AG04449 (cell line): Measurements from ENCODE around the gene SLC44A1.

Experiments used
- CTCF ChIA-PET: fragments of 350-600 bp; formaldehyde crosslinking; extraction: SDS; loops from one replicate; lab custom pipeline; 2021; ENCODE audit warnings: antibody characterized with exemption; lab: Yijun Ruan, JAX
- POLR2A ChIA-PET: fragments of 400-600, 350-600 bp; formaldehyde crosslinking; extraction: SDS; loops from one replicate; lab custom pipeline; 2020; ENCODE audit warnings: antibody characterized with exemption, inconsistent platforms; lab: Yijun Ruan, JAX
- DNase-seq: peaks from one replicate; pipeline ENCODE4 v3.0.0-alpha.2; 2010; ENCODE audit warnings: low read depth, low spot score
- H3K4me3 ChIP-seq: 2 replicates; pipeline ENCODE4 v1.5.1; 2011; ENCODE audit warnings: low read depth, mild to moderate bottlenecking, control low read depth, low read length
- TF ChIP-seq, protein P1 (sequence below): IDR thresholded peaks from one replicate; pipeline ENCODE4 v1.5.1; 2011; ENCODE audit warnings: mild to moderate bottlenecking, moderate library complexity, low read length, control low read depth, inconsistent platforms; ENCODE audit not compliant: insufficient read depth; ENCODE audit errors: missing control alignments

Gene SLC44A1

DNA sequence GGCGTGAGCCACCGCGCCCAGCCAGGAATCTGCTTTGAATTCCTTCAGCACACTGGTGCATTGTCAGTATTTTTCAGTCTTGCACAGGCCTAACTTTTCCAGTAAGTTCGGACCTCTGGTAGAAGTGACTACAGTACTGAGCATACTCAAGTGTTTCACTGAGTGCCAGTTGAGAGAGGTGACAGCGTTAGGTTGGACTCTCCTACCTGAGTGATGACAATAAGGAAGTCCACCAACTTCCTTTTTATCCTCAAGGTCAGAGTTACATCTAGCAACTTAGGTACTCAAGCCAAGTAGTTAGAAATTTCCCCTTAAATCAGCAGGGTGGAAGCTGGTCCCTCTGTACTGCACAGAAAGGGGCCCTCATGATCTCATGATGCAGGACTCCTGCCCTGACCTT lies 177.4 kb downstream of the SLC44A1 start:
- no peak overlapping the region for H3K4me3 ChIP-seq
- TF ChIP-seq, protein P1, sequence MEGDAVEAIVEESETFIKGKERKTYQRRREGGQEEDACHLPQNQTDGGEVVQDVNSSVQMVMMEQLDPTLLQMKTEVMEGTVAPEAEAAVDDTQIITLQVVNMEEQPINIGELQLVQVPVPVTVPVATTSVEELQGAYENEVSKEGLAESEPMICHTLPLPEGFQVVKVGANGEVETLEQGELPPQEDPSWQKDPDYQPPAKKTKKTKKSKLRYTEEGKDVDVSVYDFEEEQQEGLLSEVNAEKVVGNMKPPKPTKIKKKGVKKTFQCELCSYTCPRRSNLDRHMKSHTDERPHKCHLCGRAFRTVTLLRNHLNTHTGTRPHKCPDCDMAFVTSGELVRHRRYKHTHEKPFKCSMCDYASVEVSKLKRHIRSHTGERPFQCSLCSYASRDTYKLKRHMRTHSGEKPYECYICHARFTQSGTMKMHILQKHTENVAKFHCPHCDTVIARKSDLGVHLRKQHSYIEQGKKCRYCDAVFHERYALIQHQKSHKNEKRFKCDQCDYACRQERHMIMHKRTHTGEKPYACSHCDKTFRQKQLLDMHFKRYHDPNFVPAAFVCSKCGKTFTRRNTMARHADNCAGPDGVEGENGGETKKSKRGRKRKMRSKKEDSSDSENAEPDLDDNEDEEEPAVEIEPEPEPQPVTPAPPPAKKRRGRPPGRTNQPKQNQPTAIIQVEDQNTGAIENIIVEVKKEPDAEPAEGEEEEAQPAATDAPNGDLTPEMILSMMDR, result no peak
- ChIA-PET POLR2A (no interaction called here), CTCF (no interaction called here)
- DNase-seq, result no peak

DNA sequence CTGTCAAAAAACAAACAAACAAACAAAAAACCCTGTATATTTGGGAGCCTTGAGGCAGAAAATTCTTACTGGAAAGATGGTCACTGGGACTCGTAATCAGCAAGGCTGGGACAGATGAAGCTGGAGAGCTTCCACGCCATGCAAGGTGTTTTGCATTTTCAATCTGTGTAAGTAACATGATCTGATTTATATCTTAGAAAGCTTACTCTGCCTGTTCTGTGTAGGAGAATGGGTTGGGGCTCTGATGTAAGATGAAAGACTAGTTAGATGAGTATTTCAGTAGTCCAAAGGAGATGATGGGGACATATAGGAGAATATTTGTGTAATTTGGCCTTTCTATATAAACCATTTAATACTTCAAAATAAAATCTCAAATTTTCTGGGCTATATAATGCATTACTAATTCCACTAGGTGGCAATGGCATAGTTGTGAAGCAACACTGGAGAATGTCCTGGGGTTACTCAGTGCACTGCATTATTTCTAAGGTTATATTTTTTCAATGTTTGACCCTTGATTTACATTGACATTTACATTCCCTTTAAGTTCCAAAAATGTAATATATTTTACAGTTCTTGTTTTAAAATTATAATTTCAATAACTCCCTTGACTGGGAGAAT lies 181.5 kb downstream of the SLC44A1 start:
- POLR2A ChIA-PET, result no interaction called here
- no peak overlapping the region for H3K4me3 ChIP-seq
- DNase-seq, result no peak
- TF ChIP-seq, protein P1, result peak; percentile 28
- CTCF ChIA-PET, result interaction anchor here (0.6 to 2.1 kb wide), 13 partner anchors 9 to 634 kb away, joined by 3 to 6 read pairs (median 3); no protein-coding TSS in a partner anchor

DNA sequence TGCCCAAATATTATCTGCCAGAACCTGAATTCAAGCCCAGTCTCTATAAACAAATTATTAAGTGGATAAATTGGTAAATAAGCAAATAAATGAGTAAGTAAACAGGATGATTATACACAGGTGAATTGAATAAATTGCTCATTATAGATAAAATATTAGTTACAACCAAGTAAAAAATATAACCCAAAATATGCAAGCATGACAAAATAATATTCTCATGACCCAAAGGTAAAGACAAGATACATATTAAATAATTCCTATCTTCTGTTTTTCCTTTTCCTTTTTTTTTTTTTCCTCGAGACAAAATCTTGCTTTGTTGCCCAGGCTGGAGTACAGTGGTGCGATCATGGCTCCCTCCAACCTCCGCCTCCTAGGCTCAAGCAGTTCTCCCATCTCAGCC lies 182.2 kb downstream of the SLC44A1 start:
- ChIA-PET POLR2A (no interaction called here), CTCF (interaction anchor here (1.2 to 2.1 kb wide), 4 partner anchors 11 to 292 kb away, joined by 3 to 6 read pairs (median 6); no protein-coding TSS in a partner anchor)
- H3K4me3 ChIP-seq, result no peak overlapping the region
- TF ChIP-seq, protein P1, result no peak
- DNase-seq, result no peak

DNA sequence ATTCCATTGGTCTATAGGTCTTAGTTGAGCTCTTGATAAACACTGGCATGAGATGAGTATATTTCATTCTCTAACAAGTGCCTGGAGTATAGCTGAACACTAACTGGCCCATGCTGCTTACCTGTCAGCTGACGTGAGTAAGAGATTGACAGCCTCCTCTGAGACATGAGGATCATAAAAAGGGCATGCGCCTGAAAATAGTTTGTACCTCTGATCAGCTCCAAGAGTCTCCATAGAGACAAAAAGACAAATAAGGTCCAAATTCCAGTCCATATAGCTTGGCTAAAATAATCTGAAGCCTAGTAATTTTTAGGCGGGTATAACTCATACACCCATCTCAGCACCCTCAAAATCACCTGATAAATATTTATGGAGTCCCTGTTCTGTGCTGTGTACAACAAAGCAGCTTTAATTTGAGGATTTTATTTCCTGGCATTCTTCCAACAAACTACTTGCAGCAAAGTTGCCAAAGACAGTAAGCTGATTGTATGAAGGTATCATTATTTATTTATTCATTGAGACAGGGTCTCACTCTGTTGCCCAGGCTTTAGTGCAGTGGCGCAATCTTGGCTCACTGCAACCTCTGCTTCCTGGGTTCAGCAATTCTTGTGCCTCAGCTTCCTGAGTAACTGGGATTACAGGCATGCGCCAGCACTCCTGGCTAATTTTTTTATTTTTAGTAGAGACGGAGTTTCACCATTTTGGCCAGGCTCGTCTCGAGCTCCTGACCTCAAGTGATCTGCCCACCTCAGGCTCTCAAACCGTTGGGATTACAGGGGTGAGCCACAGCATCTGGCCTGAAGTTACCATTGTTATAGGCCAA lies 187.2 kb downstream of the SLC44A1 start:
- TF ChIP-seq, protein P1, result no peak
- ChIA-PET POLR2A (no interaction called here), CTCF (interaction anchor here (1.1 to 1.5 kb wide), 2 partner anchors 9 to 20 kb away, joined by 3 read pairs; no protein-coding TSS in a partner anchor)
- no peak for DNase-seq
- H3K4me3 ChIP-seq, result no peak overlapping the region

DNA sequence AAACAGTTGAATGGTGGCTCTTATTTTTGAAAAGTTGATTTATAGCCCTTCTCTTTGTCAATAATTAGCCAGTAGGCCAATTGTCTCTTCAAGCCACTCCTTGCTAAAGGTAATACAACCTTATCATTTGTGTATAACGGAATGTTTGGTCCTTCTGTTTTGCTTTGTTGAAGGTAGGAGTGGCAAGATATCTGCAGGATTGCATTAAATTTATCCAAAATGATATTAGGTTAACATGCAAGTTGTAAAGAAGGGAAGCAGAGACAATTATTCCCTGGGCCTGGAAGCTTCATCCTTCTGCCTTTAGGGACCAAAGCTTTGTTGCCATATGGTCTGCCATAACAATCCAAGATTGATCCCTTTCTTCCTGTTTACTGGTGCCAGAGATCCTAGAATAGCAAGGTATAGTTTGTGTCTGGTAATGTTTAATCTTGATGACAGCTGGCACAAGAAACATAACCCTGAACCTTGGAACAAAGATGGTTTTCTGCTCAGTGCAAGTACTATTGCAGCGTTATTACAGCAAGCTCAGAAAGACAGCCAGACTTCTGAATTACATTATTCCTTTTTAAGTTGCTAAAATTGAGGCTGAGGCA lies 187.9 kb downstream of the SLC44A1 start:
- no peak for DNase-seq
- POLR2A ChIA-PET, result no interaction called here
- CTCF ChIA-PET, result interaction anchor here (1.1 to 1.5 kb wide), 2 partner anchors 10 to 20 kb away, joined by 3 read pairs; no protein-coding TSS in a partner anchor

More for the DNA sequence above, 187.9 kb downstream of the SLC44A1 start:
- no peak overlapping the region for H3K4me3 ChIP-seq
- TF ChIP-seq, protein P1, result no peak
